Activated CD4-positive, alpha-beta T cell treated with anti-CD3 and anti-CD28 coated beads, Interleukin-2, amount 10 ng/mL, durations not matched to agents 24 days and 14 days (primary cell): Measurements from ENCODE around the gene GAR1. TPM values are rescaled to one million over a fixed set of nuclear protein-coding genes. Genes with fewer than 3 reads are reported as not detected.

ENCODE experiments used
- DNase-seq: peaks from one replicate; pipeline ENCODE4 v3.0.0; 2022
- H3K27ac Mint-ChIP-seq: one replicate; pipeline ENCODE4 v1.8.0; 2022; ENCODE audit warnings: mild to moderate bottlenecking, mixed read lengths
- H3K27me3 Mint-ChIP-seq: one replicate; pipeline ENCODE4 v1.8.0; 2022; ENCODE audit warnings: mixed read lengths
- H3K36me3 Mint-ChIP-seq: one replicate; pipeline ENCODE4 v1.8.0; 2022; ENCODE audit warnings: low read depth, mild to moderate bottlenecking, mixed read lengths
- H3K4me1 Mint-ChIP-seq: one replicate; pipeline ENCODE4 v1.8.0; 2021; ENCODE audit warnings: mixed read lengths
- H3K4me3 Mint-ChIP-seq: one replicate; pipeline ENCODE4 v1.8.0; 2022; ENCODE audit warnings: mild to moderate bottlenecking, moderate library complexity, mixed read lengths
- H3K9me3 Mint-ChIP-seq: one replicate; pipeline ENCODE4 v1.8.0; 2021; ENCODE audit warnings: mixed read lengths
- intact Hi-C: fragments of 100-400 bp; cut with micrococcal nuclease; formaldehyde crosslinking; loops from one replicate; pipeline ENCODE4 v1.15.1; 2023
- total RNA-seq: library from RNA; stranded (reverse); gene quantifications from 2 replicates; pipeline ENCODE4 v1.2.3, GENCODE V29; 2022

Gene GAR1
- total RNA-seq, 1 donor from 2014 or later: 61.8 TPM

DNA sequence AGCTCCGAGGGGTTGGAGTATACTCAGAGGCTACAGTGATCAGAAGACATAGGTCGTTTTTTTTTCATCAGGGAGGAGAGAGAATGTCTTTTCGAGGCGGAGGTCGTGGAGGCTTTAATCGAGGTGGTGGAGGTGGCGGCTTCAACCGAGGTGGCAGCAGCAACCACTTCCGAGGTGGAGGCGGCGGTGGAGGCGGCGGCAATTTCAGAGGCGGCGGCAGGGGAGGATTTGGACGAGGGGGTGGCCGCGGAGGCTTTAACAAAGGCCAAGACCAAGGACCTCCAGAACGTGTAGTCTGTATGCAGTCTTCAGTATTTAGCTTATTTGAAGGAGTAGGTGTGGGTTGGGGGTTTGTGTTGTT is 500 bp downstream of the GAR1 start:
- peak; percentile 88 for DNase-seq
- H3K36me3 Mint-ChIP-seq: peaks cover 43% of the 10 kb centered on the region
- intact Hi-C loops: loop anchor here (5.0 to 10.0 kb wide), 5 partner anchors 54 to 1829 kb away; partner anchors contain the start of genes HADH, OSTC and RPL34
- no peaks in the 10 kb centered on the region for H3K9me3 Mint-ChIP-seq
- peak overlapping the region; percentile 98 for H3K27ac Mint-ChIP-seq
- peaks cover 41% of the 10 kb centered on the region for H3K4me1 Mint-ChIP-seq
- H3K27me3 Mint-ChIP-seq: no peaks in the 10 kb centered on the region
- peak overlapping the region; percentile 95 for H3K4me3 Mint-ChIP-seq

DNA sequence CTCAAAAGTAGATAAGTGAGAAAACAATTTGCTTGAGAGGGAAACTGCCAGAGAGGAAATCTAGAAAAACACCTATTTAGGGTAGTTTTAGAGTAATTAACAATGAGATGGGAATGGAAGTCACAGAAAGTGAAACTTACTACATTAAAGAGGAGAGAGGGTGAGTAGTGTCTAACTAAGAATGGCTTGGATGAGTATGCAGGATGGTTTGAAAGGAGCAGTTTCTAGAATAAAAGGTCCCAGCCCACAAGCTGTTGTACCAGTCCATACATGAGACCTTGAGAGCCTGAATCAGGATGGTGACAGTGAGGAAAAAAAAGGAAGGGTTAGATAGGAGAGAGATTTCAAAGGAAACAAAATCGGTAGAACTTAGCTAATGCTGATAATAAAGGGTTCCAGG is 1.3 kb downstream of the GAR1 start:
- no peaks in the 10 kb centered on the region for H3K9me3 Mint-ChIP-seq
- H3K4me1 Mint-ChIP-seq: peaks cover 38% of the 10 kb centered on the region
- DNase-seq: no peak
- peak overlapping the region; percentile 95 for H3K4me3 Mint-ChIP-seq
- H3K27ac Mint-ChIP-seq: peak overlapping the region; percentile 98
- H3K27me3 Mint-ChIP-seq: no peaks in the 10 kb centered on the region
- intact Hi-C loops: loop anchor here (5.0 to 10.0 kb wide), 5 partner anchors 55 to 1830 kb away; partner anchors contain the start of genes HADH, OSTC and RPL34
- peaks cover 50% of the 10 kb centered on the region for H3K36me3 Mint-ChIP-seq

DNA sequence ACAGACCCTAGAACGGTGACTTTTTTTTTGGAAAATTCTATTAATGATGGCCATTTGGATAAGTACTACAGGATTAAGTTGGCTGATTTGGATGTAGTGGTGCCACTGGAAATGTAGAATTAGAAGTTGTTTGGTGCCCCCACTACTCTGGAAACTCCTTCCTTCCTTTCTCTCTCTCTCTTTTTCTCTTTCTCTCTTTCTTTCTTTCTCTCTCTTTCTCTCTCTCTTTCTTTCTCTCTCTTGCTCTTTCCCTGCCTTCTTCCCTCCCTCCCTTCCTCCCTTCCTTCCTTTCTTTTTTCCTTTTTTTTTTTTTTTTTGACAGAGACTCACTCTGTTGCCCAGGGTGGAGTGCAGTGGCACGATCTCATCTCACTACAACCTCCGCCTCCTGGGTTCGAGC is 2.7 kb downstream of the GAR1 start:
- Mint-ChIP-seq H3K36me3 (peaks cover 58% of the 10 kb centered on the region), H3K27ac (no peak overlapping the region), H3K4me1 (peaks cover 42% of the 10 kb centered on the region), H3K27me3 (no peaks in the 10 kb centered on the region), H3K4me3 (no peak overlapping the region), H3K9me3 (no peaks in the 10 kb centered on the region)
- intact Hi-C loops: loop anchor here (5.0 to 10.0 kb wide), 5 partner anchors 56 to 1831 kb away; partner anchors contain the start of genes HADH, OSTC and RPL34
- DNase-seq: no peak

DNA sequence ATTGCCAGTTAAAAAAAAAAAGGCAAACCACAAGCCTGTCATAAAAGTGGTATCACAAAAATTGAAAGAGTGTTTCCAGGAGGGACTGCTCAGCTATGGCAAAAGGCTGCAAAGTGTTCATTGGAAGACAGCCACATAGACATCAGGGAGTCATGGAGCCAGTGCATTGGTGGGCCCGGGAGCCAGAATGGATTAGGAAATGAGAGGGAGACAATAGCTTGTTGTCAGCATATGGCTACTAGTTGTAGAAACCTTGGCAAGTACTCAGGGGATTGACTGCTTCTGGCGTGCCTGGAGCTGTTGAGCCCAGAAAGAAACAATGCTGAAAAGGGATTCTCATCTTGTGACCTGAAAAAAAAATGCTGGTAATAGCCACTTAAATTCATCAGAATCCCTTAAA is 5.0 kb downstream of the GAR1 start:
- Mint-ChIP-seq H3K27ac (peak overlapping the region; percentile 49), H3K9me3 (no peaks in the 10 kb centered on the region), H3K4me3 (no peak overlapping the region), H3K36me3 (peaks cover 66% of the 10 kb centered on the region), H3K4me1 (peaks cover 38% of the 10 kb centered on the region), H3K27me3 (no peaks in the 10 kb centered on the region)
- DNase-seq: no peak
- intact Hi-C loops: no loop called here

DNA sequence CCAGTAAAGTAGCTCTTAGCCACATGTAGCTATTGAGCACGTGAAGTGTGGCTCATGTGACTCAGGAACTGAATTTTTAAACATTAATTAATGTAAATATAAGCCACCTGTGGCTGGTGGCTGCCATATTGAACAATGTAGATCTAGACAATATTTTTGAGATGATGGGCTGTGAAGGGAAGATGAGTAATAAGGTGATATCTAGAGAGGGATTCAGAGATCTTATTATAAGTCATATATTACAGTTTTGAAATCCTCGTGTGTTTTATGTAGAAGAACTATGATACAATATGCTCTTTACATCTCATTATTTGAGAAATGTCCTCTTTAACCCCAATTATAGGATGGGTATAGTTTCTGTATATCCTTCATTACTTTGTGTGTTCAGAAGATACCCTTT is 5.6 kb downstream of the GAR1 start:
- DNase-seq: no peak
- Mint-ChIP-seq H3K36me3 (peaks cover 61% of the 10 kb centered on the region), H3K27ac (peak overlapping the region; percentile 18), H3K4me3 (no peak overlapping the region), H3K9me3 (no peaks in the 10 kb centered on the region), H3K4me1 (peaks cover 38% of the 10 kb centered on the region), H3K27me3 (no peaks in the 10 kb centered on the region)
- intact Hi-C loops: no loop called here

DNA sequence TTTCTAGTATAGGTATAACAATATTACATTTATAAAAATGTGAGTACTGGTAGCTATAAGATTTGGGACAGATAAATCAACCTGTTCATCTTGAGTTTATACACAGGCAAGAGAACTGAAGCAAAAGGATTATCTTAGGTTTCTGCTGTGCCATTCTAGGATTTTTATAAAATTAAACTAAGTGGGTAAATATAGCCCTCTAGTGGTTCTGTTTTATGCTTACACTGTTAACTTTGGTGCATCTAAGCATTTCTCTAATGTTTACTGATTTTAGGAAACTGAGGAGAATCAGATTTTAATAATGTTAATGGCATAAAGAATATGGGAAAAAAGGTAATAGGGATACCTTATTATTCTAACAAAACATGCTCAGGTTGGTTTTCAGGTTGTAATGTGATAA is 11.2 kb downstream of the GAR1 start:
- no peaks in the 10 kb centered on the region for H3K9me3 Mint-ChIP-seq
- DNase-seq: no peak
- H3K4me1 Mint-ChIP-seq: peaks cover 4% of the 10 kb centered on the region
- H3K27me3 Mint-ChIP-seq: no peaks in the 10 kb centered on the region
- peaks cover 18% of the 10 kb centered on the region for H3K36me3 Mint-ChIP-seq
- no peak overlapping the region for H3K27ac Mint-ChIP-seq
- no peak overlapping the region for H3K4me3 Mint-ChIP-seq
- intact Hi-C loops: loop anchor here (1.0 kb wide), 1 partner anchor 404 kb away; no protein-coding TSS in a partner anchor

DNA sequence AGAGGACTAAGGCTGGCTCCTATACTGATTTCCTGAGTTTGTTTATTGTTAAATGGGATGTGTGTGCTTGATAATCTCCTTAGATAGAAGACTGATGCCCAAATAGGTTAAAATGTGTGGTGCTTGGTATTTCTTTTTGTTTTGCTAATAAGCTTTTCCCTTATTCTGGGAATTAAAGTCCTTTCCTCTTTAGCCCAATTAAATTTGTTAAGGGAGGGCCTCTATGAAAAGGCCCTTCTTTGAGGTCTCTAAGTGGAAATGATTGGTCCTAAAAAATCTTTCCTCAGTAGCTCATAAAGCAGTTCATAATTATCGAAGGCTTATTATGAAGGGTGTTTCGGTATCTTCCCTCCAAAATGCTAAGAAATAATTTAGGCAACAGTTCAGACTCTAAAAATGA is 12.1 kb downstream of the GAR1 start, which contains the start of gene RRH:
Gene RRH (plus strand): TSS at position 301 of the 400 bp plus-strand sequence. CDS start 56 bp downstream, at position 357.
- no peak within 1 kb of the TSS for H3K27ac Mint-ChIP-seq
- no peak for DNase-seq
- intact Hi-C loops: no loop called here
- H3K27me3 Mint-ChIP-seq: no peaks in the 10 kb centered on the region
- peaks cover 13% of the 10 kb centered on the region for H3K36me3 Mint-ChIP-seq
- H3K9me3 Mint-ChIP-seq: no peaks in the 10 kb centered on the region
- H3K4me1 Mint-ChIP-seq: peaks cover 3% of the 10 kb centered on the region
- H3K4me3 Mint-ChIP-seq: no peak within 1 kb of the TSS

DNA sequence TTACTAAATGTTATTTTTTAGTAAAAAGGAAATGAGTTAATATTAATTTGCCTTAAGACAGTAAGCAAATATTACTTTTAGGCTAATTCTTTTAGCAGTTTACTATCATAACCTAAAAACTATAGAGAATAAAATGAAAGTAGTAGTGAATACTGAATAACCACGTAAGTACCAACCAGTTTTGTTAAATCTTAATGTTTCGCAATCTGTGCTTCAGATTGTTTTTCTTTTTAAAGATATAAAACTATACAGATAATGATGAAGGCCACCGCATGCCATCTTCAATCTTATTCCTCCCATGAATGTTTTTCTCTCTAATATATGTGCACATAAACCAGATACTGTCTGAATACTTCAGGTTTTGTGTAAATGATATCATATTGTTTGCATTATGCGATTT is 18.2 kb downstream of the GAR1 start:
- no peaks in the 10 kb centered on the region for H3K36me3 Mint-ChIP-seq
- no peaks in the 10 kb centered on the region for H3K27me3 Mint-ChIP-seq
- no peak overlapping the region for H3K27ac Mint-ChIP-seq
- H3K4me3 Mint-ChIP-seq: no peak overlapping the region
- no peaks in the 10 kb centered on the region for H3K4me1 Mint-ChIP-seq
- no peak for DNase-seq
- no peaks in the 10 kb centered on the region for H3K9me3 Mint-ChIP-seq
- intact Hi-C loops: no loop called here

DNA sequence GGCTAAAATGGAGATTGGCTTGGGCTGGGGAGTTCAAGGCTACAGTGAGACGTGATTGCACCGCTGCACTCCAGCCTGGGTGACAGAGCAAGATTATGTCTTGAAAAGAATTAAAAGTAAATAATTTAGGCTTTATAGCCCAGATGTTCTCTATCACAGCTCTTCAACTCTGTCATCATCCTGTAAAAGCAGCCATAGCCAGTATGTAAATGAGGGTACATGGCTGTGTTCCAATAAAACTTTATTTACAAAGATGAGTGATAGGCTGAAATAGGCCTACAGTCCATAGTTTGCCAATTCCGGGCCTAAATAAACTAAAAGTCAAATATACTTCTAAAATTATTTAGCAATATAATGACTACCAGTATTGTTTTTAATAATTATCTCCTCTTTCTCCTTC is 21.4 kb downstream of the GAR1 start:
- Mint-ChIP-seq H3K4me3 (no peak overlapping the region), H3K27ac (no peak overlapping the region), H3K9me3 (no peaks in the 10 kb centered on the region)

DNA sequence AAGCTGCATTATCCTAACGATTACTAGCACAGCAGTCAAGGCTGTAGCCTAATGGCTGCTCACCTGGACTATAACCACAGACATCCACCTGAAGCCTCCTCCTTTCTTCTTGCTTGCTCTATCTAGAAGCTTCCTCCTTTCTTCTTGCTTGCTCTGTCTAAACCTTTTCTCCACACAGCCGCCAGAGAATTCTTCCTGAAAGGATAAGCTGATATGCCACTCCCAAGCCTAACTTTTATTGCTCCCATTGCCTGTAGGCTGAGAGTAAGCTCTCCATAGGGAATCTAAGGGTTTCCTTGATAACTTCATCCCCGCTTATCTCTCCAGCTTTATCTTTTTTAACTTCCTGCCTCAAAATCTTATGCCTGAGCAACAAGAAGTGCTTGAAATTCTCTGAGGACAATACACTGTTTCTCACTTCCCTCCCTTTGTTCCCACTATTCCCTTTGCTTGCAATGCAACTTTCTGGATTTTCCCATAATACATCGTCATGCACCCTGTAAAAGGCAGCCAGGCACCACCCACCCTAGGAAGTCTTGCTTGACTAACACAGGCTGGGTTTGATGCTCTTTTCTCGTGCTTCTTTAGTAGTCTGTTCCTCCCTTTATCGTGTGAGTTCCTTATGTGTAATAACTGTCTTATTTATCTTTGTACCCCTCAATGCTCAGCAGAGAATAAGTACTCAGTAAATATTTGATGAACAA is 31.0 kb downstream of the GAR1 start:
- H3K9me3 Mint-ChIP-seq: no peaks in the 10 kb centered on the region
- intact Hi-C loops: no loop called here
- peaks cover 9% of the 10 kb centered on the region for H3K27me3 Mint-ChIP-seq
- H3K36me3 Mint-ChIP-seq: no peaks in the 10 kb centered on the region
- DNase-seq: no peak
- H3K4me3 Mint-ChIP-seq: no peak overlapping the region
- H3K4me1 Mint-ChIP-seq: no peaks in the 10 kb centered on the region
- no peak overlapping the region for H3K27ac Mint-ChIP-seq

More for the DNA sequence above, 21.4 kb downstream of the GAR1 start:
- Mint-ChIP-seq H3K36me3 (no peaks in the 10 kb centered on the region), H3K4me1 (no peaks in the 10 kb centered on the region), H3K27me3 (no peaks in the 10 kb centered on the region)
- intact Hi-C loops: no loop called here
- no peak for DNase-seq

DNA sequence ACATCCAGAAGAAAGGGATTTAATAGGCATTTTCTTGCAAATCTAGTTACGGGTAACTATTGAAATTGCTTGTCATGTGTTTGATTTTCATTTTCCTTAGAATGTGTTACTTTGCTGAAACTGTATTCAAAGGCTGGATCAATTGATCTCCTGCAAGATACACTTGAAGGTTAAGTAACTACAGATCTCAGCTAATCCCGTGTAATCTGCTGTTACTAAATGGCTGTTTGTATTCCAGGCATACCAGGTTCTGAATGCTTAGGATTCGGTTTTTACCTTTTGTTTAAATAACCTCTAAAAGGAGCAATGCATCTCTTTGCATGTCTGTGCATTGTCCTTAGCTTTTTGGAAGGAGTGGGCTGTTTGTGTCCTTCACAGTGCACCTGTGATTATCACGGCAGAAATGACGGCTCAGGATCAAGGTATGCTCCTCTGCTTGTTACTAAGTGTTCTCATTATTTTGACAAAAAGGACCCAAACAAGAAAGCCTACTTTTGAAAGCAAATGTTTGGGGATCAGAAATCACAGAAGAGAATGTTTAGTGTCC is 32.4 kb downstream of the GAR1 start, which contains the start of gene LRIT3:
Gene LRIT3 (plus strand): TSS at position 212 of the 547 bp plus-strand sequence. CDS start 95 bp downstream, at position 307.
- Mint-ChIP-seq H3K27ac (no peak within 1 kb of the TSS), H3K36me3 (no peaks in the 10 kb centered on the region), H3K27me3 (peaks cover 9% of the 10 kb centered on the region)

DNA sequence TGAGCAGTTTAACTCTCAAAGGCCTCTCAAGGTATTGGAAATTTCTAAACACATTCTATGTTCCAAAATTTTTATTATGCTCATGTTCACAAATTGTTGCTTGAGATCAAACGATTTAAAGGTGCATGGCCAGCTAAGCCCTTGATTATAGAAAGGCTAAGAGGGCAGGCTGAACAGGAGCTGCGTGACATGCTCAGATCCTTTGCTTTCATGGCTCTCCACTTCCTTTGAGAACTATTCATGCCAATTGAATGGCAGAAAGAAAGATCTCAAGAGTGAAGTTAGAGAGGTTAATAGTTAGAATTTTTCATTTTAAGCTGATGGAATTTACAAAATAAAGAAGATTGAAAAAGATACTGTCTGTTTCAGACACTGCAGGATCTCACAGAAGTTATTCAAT is 32.9 kb downstream of the GAR1 start:
- H3K27me3 Mint-ChIP-seq: peaks cover 9% of the 10 kb centered on the region
- no peaks in the 10 kb centered on the region for H3K36me3 Mint-ChIP-seq
- no peak overlapping the region for H3K4me3 Mint-ChIP-seq
- H3K9me3 Mint-ChIP-seq: peaks cover 3% of the 10 kb centered on the region
- DNase-seq: no peak
- H3K4me1 Mint-ChIP-seq: no peaks in the 10 kb centered on the region
- intact Hi-C loops: no loop called here
- H3K27ac Mint-ChIP-seq: no peak overlapping the region

More for the DNA sequence above, 32.4 kb downstream of the GAR1 start, which contains the start of gene LRIT3:
- intact Hi-C loops: no loop called here
- no peak for DNase-seq
- peaks cover 3% of the 10 kb centered on the region for H3K9me3 Mint-ChIP-seq
- H3K4me1 Mint-ChIP-seq: no peaks in the 10 kb centered on the region
- H3K4me3 Mint-ChIP-seq: no peak within 1 kb of the TSS

DNA sequence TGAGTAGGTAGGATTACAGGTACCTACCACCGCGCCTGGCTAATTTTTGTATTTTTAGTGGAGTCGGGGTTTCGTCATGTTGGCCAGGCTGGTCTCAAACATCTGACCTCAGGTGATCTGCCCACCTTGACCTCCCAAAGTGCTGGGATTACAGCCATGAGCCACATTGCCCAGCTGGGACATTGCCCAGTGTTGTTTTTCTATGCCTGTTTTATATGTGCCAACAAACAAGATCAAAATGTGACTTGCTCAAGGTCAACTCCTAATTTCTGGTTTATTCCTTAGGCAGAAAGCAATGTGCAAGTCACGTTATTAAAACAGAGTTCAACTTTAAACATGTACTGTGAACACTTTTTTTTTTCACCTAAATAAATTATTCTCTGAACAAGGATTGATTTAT is 35.0 kb downstream of the GAR1 start:
- Mint-ChIP-seq H3K27me3 (peaks cover 9% of the 10 kb centered on the region), H3K4me3 (no peak overlapping the region), H3K27ac (no peak overlapping the region), H3K36me3 (no peaks in the 10 kb centered on the region), H3K4me1 (no peaks in the 10 kb centered on the region), H3K9me3 (peaks cover 3% of the 10 kb centered on the region)
- intact Hi-C loops: no loop called here
- no peak for DNase-seq
